Mesendoderm (in vitro differentiated cells): ENCODE results near the gene HOMER2.
"Not testable (repeated sequence)": the region's sequence is repeated elsewhere in the genome, so short reads cannot be mapped to it uniquely, and the experiment has no call there.

Source experiments
- DNase-seq: peaks from one replicate; pipeline ENCODE4 v3.0.0; 2013
- H2AK5ac ChIP-seq: 2 replicates; pipeline ENCODE4 v1.6.1; 2013; ENCODE audit warnings: low read length, inconsistent platforms
- H2BK120ac ChIP-seq: 2 replicates; pipeline ENCODE4 v1.6.1; 2013; ENCODE audit warnings: low read depth, mild to moderate bottlenecking, low read length, moderate library complexity, mixed read lengths
- H2BK15ac ChIP-seq: replicated peaks from 2 replicates; pipeline ENCODE4 v1.6.1; 2013; ENCODE audit warnings: low read depth, mild to moderate bottlenecking, moderate library complexity
- H2BK5ac ChIP-seq: 2 replicates; pipeline ENCODE4 v1.6.1; 2013; ENCODE audit warnings: low read length, inconsistent platforms
- H3K18ac ChIP-seq: 2 replicates; pipeline ENCODE4 v1.6.1; 2013; ENCODE audit warnings: mild to moderate bottlenecking, low read length, mixed read lengths
- H3K23ac ChIP-seq: one replicate; pipeline ENCODE4 v1.6.1; 2013; ENCODE audit warnings: low read length
- H3K27ac ChIP-seq: 2 replicates; pipeline ENCODE4 v1.5.1; 2013; ENCODE audit warnings: low read depth, mild to moderate bottlenecking, inconsistent platforms, low read length, moderate library complexity
- H3K27me3 ChIP-seq: 2 replicates; pipeline ENCODE4 v1.6.1; 2013; ENCODE audit warnings: low read length, control low read depth, mild to moderate bottlenecking, inconsistent platforms; ENCODE audit not compliant: insufficient read depth, poor library complexity
- H3K36me3 ChIP-seq: 2 replicates; pipeline ENCODE4 v1.6.1; 2013; ENCODE audit warnings: low read length, inconsistent platforms; ENCODE audit not compliant: control insufficient read depth, insufficient read depth
- H3K4ac ChIP-seq: one replicate; pipeline ENCODE4 v1.6.1; 2013; ENCODE audit warnings: low read depth, mild to moderate bottlenecking, low read length, moderate library complexity
- H3K4me1 ChIP-seq: 2 replicates; pipeline ENCODE4 v1.6.1; 2013; ENCODE audit warnings: low read depth, low read length, inconsistent platforms; ENCODE audit not compliant: control insufficient read depth
- H3K4me2 ChIP-seq: 2 replicates; pipeline ENCODE4 v1.6.1; 2013; ENCODE audit warnings: low read length
- H3K4me3 ChIP-seq: 2 replicates; pipeline ENCODE4 v1.5.1; 2013; ENCODE audit warnings: mild to moderate bottlenecking, low read length
- H3K56ac ChIP-seq: one replicate; pipeline ENCODE4 v1.6.1; 2013; ENCODE audit warnings: low read length
- H3K79me1 ChIP-seq: 2 replicates; pipeline ENCODE4 v1.6.1; 2013; ENCODE audit warnings: low read length, inconsistent platforms
- H3K79me2 ChIP-seq: 2 replicates; pipeline ENCODE4 v1.6.1; 2013; ENCODE audit warnings: mild to moderate bottlenecking, low read length; ENCODE audit not compliant: control insufficient read depth, insufficient read depth
- H3K9ac ChIP-seq: 2 replicates; pipeline ENCODE4 v1.6.1; 2013; ENCODE audit warnings: low read length, inconsistent platforms
- H4K5ac ChIP-seq: one replicate; pipeline ENCODE4 v1.6.1; 2013; ENCODE audit warnings: low read length
- H4K8ac ChIP-seq: one replicate; pipeline ENCODE4 v1.6.1; 2013; ENCODE audit warnings: low read depth, mild to moderate bottlenecking, control low read depth, low read length, moderate library complexity
- WGBS: extraction: QIAGEN DNeasy Blood & Tissue Kit; methylation state at CpG from one replicate; pipeline ENCODE4 v1.1.7; 2013; ENCODE audit warnings: low lambda C conversion rate, missing lambda C conversion rate; ENCODE audit not compliant: insufficient coverage; ENCODE audit errors: extremely low coverage; 5-methylcytosine and 5-hydroxymethylcytosine counted together

HOMER2 gene

GRCh38 chr15:82943176-82943575, 9.3 kb downstream of the HOMER2 start:
- no peaks in the 10 kb centered on the region for H3K4me1 ChIP-seq
- no peak overlapping the region for H3K9ac ChIP-seq
- H3K23ac ChIP-seq, result no peak overlapping the region
- no peaks in the 10 kb centered on the region for H3K36me3 ChIP-seq
- WGBS, result no CpG with 5 or more reads among the region's 3 CpGs
- H3K79me2 ChIP-seq, result no peaks in the 10 kb centered on the region
- no peak overlapping the region for H2BK5ac ChIP-seq
- no peak overlapping the region for H2BK120ac ChIP-seq
- H3K27me3 ChIP-seq, result no peaks in the 10 kb centered on the region
- no peak overlapping the region for H3K18ac ChIP-seq
- no peaks in the 10 kb centered on the region for H3K79me1 ChIP-seq
- H3K4ac ChIP-seq, result no peak overlapping the region
- H2BK15ac ChIP-seq, result no peak overlapping the region
- H4K5ac ChIP-seq, result no peak overlapping the region
- H3K56ac ChIP-seq, result no peak overlapping the region
- H3K4me2 ChIP-seq, result no peak overlapping the region
- H3K27ac ChIP-seq, result no peak overlapping the region
- peak; percentile 50 for DNase-seq
- H3K4me3 ChIP-seq, result no peak overlapping the region
- no peak overlapping the region for H2AK5ac ChIP-seq
- H4K8ac ChIP-seq, result no peak overlapping the region

GRCh38 chr15:82942691-82943090, 9.8 kb downstream of the HOMER2 start:
- Histone ChIP-seq H4K5ac (no peak overlapping the region), H3K18ac (no peak overlapping the region), H3K4me3 (no peak overlapping the region), H2AK5ac (no peak overlapping the region), H3K27me3 (no peaks in the 10 kb centered on the region), H3K4me2 (no peak overlapping the region), H3K4me1 (no peaks in the 10 kb centered on the region), H3K4ac (no peak overlapping the region), H3K36me3 (no peaks in the 10 kb centered on the region), H3K79me2 (no peaks in the 10 kb centered on the region), H4K8ac (no peak overlapping the region), H3K9ac (no peak overlapping the region), H2BK5ac (no peak overlapping the region), H2BK15ac (no peak overlapping the region), H3K56ac (no peak overlapping the region), H3K79me1 (no peaks in the 10 kb centered on the region), H2BK120ac (no peak overlapping the region), H3K27ac (no peak overlapping the region), H3K23ac (no peak overlapping the region)
- DNase-seq, result peak; percentile 26
- no CpG with 5 or more reads among the region's 8 CpGs for WGBS

- not testable (repeated sequence) for H3K4me3 ChIP-seq, H3K56ac ChIP-seq, H3K9ac ChIP-seq, H3K79me1 ChIP-seq, H3K18ac ChIP-seq, H3K4me1 ChIP-seq, H3K27me3 ChIP-seq, H3K4me2 ChIP-seq, H3K79me2 ChIP-seq, H2BK5ac ChIP-seq, H4K8ac ChIP-seq, H2BK15ac ChIP-seq, H3K23ac ChIP-seq, H4K5ac ChIP-seq, H2BK120ac ChIP-seq, H3K27ac ChIP-seq, DNase-seq, H3K36me3 ChIP-seq, H2AK5ac ChIP-seq, H3K4ac ChIP-seq
- whole genome bisulfite sequencing, result no CpG with 5 or more reads among the region's 6 CpGs
Measured at GRCh38 chr15:82939678-82940077, 12.8 kb downstream of the HOMER2 start.

- no CpG with 5 or more reads among the region's 5 CpGs for WGBS
- no peaks in the 10 kb centered on the region for H3K36me3 ChIP-seq
- no peaks in the 10 kb centered on the region for H3K79me1 ChIP-seq
- H3K4me2 ChIP-seq, result no peak overlapping the region
- H3K4ac ChIP-seq, result no peak overlapping the region
- no peak overlapping the region for H3K4me3 ChIP-seq
- no peak overlapping the region for H3K56ac ChIP-seq
- no peak overlapping the region for H3K27ac ChIP-seq
- DNase-seq, result no peak
- no peaks in the 10 kb centered on the region for H3K27me3 ChIP-seq
- H2AK5ac ChIP-seq, result no peak overlapping the region
- no peak overlapping the region for H2BK5ac ChIP-seq
- no peak overlapping the region for H3K23ac ChIP-seq
- H3K18ac ChIP-seq, result no peak overlapping the region
- no peaks in the 10 kb centered on the region for H3K4me1 ChIP-seq
- H4K5ac ChIP-seq, result no peak overlapping the region
- no peak overlapping the region for H4K8ac ChIP-seq
- no peak overlapping the region for H2BK15ac ChIP-seq
- no peak overlapping the region for H3K9ac ChIP-seq
- no peak overlapping the region for H2BK120ac ChIP-seq
- no peaks in the 10 kb centered on the region for H3K79me2 ChIP-seq
Measured at GRCh38 chr15:82937712-82938058, 14.8 kb downstream of the HOMER2 start.

GRCh38 chr15:82936966-82937711, 15.4 kb downstream of the HOMER2 start:
- Histone ChIP-seq H3K9ac (no peak overlapping the region), H2BK5ac (no peak overlapping the region), H3K79me1 (no peaks in the 10 kb centered on the region), H4K8ac (no peak overlapping the region), H3K23ac (no peak overlapping the region), H3K27ac (no peak overlapping the region), H3K4me1 (no peaks in the 10 kb centered on the region), H2BK120ac (no peak overlapping the region), H2AK5ac (no peak overlapping the region), H3K4ac (no peak overlapping the region), H3K4me2 (no peak overlapping the region), H2BK15ac (no peak overlapping the region), H3K27me3 (no peaks in the 10 kb centered on the region), H3K4me3 (no peak overlapping the region), H3K56ac (no peak overlapping the region), H3K18ac (no peak overlapping the region), H3K36me3 (no peaks in the 10 kb centered on the region), H3K79me2 (no peaks in the 10 kb centered on the region), H4K5ac (no peak overlapping the region)
- no CpG with 5 or more reads among the region's 4 CpGs for WGBS
- no peak for DNase-seq

- Histone ChIP-seq H3K4me3 (no peak overlapping the region), H3K9ac (no peak overlapping the region), H2BK15ac (no peak overlapping the region), H4K5ac (no peak overlapping the region), H3K27me3 (no peaks in the 10 kb centered on the region), H3K79me2 (no peaks in the 10 kb centered on the region), H2BK120ac (no peak overlapping the region), H4K8ac (no peak overlapping the region), H2BK5ac (no peak overlapping the region), H3K56ac (no peak overlapping the region), H3K4me1 (no peaks in the 10 kb centered on the region), H3K36me3 (no peaks in the 10 kb centered on the region), H3K27ac (no peak overlapping the region), H2AK5ac (no peak overlapping the region), H3K79me1 (no peaks in the 10 kb centered on the region), H3K4me2 (no peak overlapping the region), H3K4ac (no peak overlapping the region), H3K18ac (no peak overlapping the region), H3K23ac (no peak overlapping the region)
- WGBS, result no CpG with 5 or more reads among the region's 1 CpG
- no peak for DNase-seq
Measured at GRCh38 chr15:82935382-82935781, 17.1 kb downstream of the HOMER2 start.
